Measurements from ENCODE around the gene BEST3. TPM values are rescaled to one million over a fixed set of nuclear protein-coding genes. Genes with fewer than 3 reads are reported as not detected.

The BEST3 gene
- total RNA-seq, 1 donor = under 0.01 TPM

Other genes starting within 250 kb of the BEST3 start
- gene FRS2, start 228.9 kb downstream of the BEST3 start, total RNA-seq = 64.4 and 64.8 TPM in 2 replicates
- 187 and 210 TPM in 2 replicates for gene CCT2, start 113.8 kb downstream of the BEST3 start, total RNA-seq
- gene LRRC10, start 88.4 kb downstream of the BEST3 start, total RNA-seq = not detected in 2 replicates
- gene RAB3IP, start 39.6 kb upstream of the BEST3 start, total RNA-seq = 13.3 and 13.4 TPM in 2 replicates
- gene MYRFL, start 125.9 kb upstream of the BEST3 start, total RNA-seq = not detected in 2 replicates

All from osteoblast (primary cell).